RWPE2 (cell line): Measurements from ENCODE around the gene CLIC5.

Source experiments
- ATAC-seq: fragments of 200-7000 bp; cut with Tn5 transposase; 3 replicates; pipeline ENCODE4 v1.9.1; 2021; ENCODE audit warnings: low read depth
- DNase-seq: peaks from one replicate; pipeline ENCODE4 v3.0.0-alpha.2; 2020; ENCODE audit warnings: low spot score
- H3K27ac ChIP-seq: fragments of 450-650 bp; 2 replicates; pipeline ENCODE4 v1.5.1; 2017; ENCODE audit warnings: mild to moderate bottlenecking; ENCODE audit not compliant: poor library complexity, severe bottlenecking
- H3K27me3 ChIP-seq: fragments of 250-450 bp; sonication (Bioruptor Pico); 2 replicates; pipeline ENCODE4 v1.5.1; 2021; ENCODE audit warnings: mild to moderate bottlenecking, moderate library complexity; ENCODE audit not compliant: insufficient read depth, poor library complexity, severe bottlenecking
- H3K36me3 ChIP-seq: fragments of 250-450 bp; sonication (Bioruptor Pico); 2 replicates; pipeline ENCODE4 v1.5.1; 2020; ENCODE audit warnings: low read depth, mild to moderate bottlenecking, moderate library complexity
- H3K4me1 ChIP-seq: fragments of 250-450 bp; sonication (Bioruptor Pico); 2 replicates; pipeline ENCODE4 v1.5.1; 2021; ENCODE audit warnings: mild to moderate bottlenecking, moderate library complexity; ENCODE audit not compliant: insufficient read depth, poor library complexity, severe bottlenecking
- H3K4me3 ChIP-seq: fragments of 250-450 bp; sonication (Bioruptor Pico); 2 replicates; pipeline ENCODE4 v1.5.1; 2021; ENCODE audit warnings: mild to moderate bottlenecking, moderate library complexity; ENCODE audit not compliant: severe bottlenecking
- H3K9me3 ChIP-seq: fragments of 250-450 bp; sonication (Bioruptor Pico); 2 replicates; pipeline ENCODE4 v1.5.1; 2021; ENCODE audit warnings: mild to moderate bottlenecking, moderate library complexity; ENCODE audit not compliant: severe bottlenecking
- CTCF ChIP-seq: fragments of 450-650 bp; IDR thresholded peaks from one replicate; pipeline ENCODE4 v1.5.1; 2017; ENCODE audit warnings: mild to moderate bottlenecking, moderate library complexity; ENCODE audit not compliant: poor library complexity, severe bottlenecking

Gene CLIC5

GRCh38 chr6:45972795-45973503 is 42.7 kb downstream of the CLIC5 start:
- no peak for ATAC-seq
- no peak for TF ChIP-seq CTCF

GRCh38 chr6:45971287-45971686 is 44.4 kb downstream of the CLIC5 start:
- ATAC-seq = no peak

More at GRCh38 chr6:45972795-45973503, 42.7 kb downstream of the CLIC5 start:
- no peaks in the 10 kb centered on the region for H3K9me3 ChIP-seq
- H3K36me3 ChIP-seq = no peaks in the 10 kb centered on the region
- H3K27me3 ChIP-seq = no peaks in the 10 kb centered on the region
- H3K4me1 ChIP-seq = no peaks in the 10 kb centered on the region
- no peak overlapping the region for H3K27ac ChIP-seq
- no peak for DNase-seq
- H3K4me3 ChIP-seq = no peak overlapping the region

GRCh38 chr6:45970326-45970725 is 45.3 kb downstream of the CLIC5 start:
- no peak for ATAC-seq
- Histone ChIP-seq H3K27ac (no peak overlapping the region), H3K27me3 (no peaks in the 10 kb centered on the region), H3K9me3 (no peaks in the 10 kb centered on the region), H3K4me1 (peaks cover 8% of the 10 kb centered on the region), H3K36me3 (no peaks in the 10 kb centered on the region), H3K4me3 (no peak overlapping the region)
- TF ChIP-seq CTCF = no peak
- DNase-seq = no peak

More at GRCh38 chr6:45971287-45971686, 44.4 kb downstream of the CLIC5 start:
- Histone ChIP-seq H3K9me3 (no peaks in the 10 kb centered on the region), H3K4me1 (no peaks in the 10 kb centered on the region), H3K27me3 (no peaks in the 10 kb centered on the region), H3K4me3 (no peak overlapping the region), H3K27ac (no peak overlapping the region), H3K36me3 (no peaks in the 10 kb centered on the region)
- DNase-seq = no peak
- no peak for TF ChIP-seq CTCF

- Histone ChIP-seq H3K27me3 (no peaks in the 10 kb centered on the region), H3K4me3 (no peak overlapping the region), H3K36me3 (no peaks in the 10 kb centered on the region), H3K27ac (no peak overlapping the region), H3K4me1 (peaks cover 12% of the 10 kb centered on the region), H3K9me3 (peaks cover under 1% of the 10 kb centered on the region)
- no peak for ATAC-seq
- no peak for TF ChIP-seq CTCF
- no peak for DNase-seq
Measured at GRCh38 chr6:45969883-45970282, 45.8 kb downstream of the CLIC5 start.

- no peak for DNase-seq
- Histone ChIP-seq H3K4me3 (no peak overlapping the region), H3K4me1 (peaks cover 12% of the 10 kb centered on the region), H3K9me3 (peaks cover 2% of the 10 kb centered on the region), H3K27ac (no peak overlapping the region), H3K27me3 (no peaks in the 10 kb centered on the region), H3K36me3 (no peaks in the 10 kb centered on the region)
- ATAC-seq = no peak
- TF ChIP-seq CTCF = no peak
Measured at GRCh38 chr6:45969026-45969425, 46.6 kb downstream of the CLIC5 start.
